ENCODE results near the gene PYGB.
"Not testable (repeated sequence)": the region's sequence is repeated elsewhere in the genome, so short reads cannot be mapped to it uniquely, and the experiment has no call there.

Gene PYGB

DNA sequence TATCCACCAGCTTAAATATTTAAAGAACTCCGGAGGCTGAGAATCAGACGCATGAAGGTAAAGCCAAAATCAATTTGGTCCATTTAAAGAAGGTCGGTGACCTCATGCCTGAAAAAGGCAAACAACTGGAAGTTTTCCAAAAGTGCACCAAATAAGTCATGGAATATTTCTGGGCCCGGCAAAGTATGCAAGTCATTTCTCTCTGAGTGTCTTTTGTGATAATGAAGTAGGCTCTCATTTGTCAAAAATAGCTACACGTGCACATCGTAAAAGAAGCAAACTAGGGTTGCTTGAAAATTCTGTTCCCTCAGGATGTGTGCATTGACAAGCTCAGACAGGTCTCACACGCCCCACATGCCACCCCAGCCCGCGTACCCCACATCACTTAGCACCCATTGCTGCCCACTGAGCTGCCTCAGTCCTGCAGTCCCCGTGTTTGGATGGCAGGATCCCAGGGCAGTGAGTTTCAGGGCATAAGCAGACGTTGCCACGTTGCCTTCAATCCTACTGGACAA is 20.5 kb upstream of the PYGB start:
- H3K4me3 ChIP-seq (ENCODE audit: low read depth, low read length), result no peak overlapping the region
- no peak for DNase-seq (ENCODE audit: low read depth)
- TF ChIP-seq, protein P1, sequence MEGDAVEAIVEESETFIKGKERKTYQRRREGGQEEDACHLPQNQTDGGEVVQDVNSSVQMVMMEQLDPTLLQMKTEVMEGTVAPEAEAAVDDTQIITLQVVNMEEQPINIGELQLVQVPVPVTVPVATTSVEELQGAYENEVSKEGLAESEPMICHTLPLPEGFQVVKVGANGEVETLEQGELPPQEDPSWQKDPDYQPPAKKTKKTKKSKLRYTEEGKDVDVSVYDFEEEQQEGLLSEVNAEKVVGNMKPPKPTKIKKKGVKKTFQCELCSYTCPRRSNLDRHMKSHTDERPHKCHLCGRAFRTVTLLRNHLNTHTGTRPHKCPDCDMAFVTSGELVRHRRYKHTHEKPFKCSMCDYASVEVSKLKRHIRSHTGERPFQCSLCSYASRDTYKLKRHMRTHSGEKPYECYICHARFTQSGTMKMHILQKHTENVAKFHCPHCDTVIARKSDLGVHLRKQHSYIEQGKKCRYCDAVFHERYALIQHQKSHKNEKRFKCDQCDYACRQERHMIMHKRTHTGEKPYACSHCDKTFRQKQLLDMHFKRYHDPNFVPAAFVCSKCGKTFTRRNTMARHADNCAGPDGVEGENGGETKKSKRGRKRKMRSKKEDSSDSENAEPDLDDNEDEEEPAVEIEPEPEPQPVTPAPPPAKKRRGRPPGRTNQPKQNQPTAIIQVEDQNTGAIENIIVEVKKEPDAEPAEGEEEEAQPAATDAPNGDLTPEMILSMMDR (IDR thresholded peaks at IDR 0.05; ENCODE audit: low read depth, low read length, missing control alignments), result no peak
- in situ Hi-C loops (cut with HindIII; ENCODE audit: low sequenced_read_pairs), result no loop called here

GRCh38 chr20:25229486-25230165 is 18.3 kb upstream of the PYGB start:
- TF ChIP-seq, protein P1 (IDR thresholded peaks at IDR 0.05; ENCODE audit: low read depth, low read length, missing control alignments), result no peak
- no peak overlapping the region for H3K4me3 ChIP-seq (ENCODE audit: low read depth, low read length)
- in situ Hi-C loops (cut with HindIII; ENCODE audit: low sequenced_read_pairs), result no loop called here
- no peak for DNase-seq (ENCODE audit: low read depth)

GRCh38 chr20:25230166-25230831 is 17.6 kb upstream of the PYGB start:
- no peak overlapping the region for H3K4me3 ChIP-seq (ENCODE audit: low read depth, low read length)
- in situ Hi-C loops (cut with HindIII; ENCODE audit: low sequenced_read_pairs), result no loop called here
- DNase-seq (ENCODE audit: low read depth), result no peak
- TF ChIP-seq, protein P1 (IDR thresholded peaks at IDR 0.05; ENCODE audit: low read depth, low read length, missing control alignments), result no peak

DNA sequence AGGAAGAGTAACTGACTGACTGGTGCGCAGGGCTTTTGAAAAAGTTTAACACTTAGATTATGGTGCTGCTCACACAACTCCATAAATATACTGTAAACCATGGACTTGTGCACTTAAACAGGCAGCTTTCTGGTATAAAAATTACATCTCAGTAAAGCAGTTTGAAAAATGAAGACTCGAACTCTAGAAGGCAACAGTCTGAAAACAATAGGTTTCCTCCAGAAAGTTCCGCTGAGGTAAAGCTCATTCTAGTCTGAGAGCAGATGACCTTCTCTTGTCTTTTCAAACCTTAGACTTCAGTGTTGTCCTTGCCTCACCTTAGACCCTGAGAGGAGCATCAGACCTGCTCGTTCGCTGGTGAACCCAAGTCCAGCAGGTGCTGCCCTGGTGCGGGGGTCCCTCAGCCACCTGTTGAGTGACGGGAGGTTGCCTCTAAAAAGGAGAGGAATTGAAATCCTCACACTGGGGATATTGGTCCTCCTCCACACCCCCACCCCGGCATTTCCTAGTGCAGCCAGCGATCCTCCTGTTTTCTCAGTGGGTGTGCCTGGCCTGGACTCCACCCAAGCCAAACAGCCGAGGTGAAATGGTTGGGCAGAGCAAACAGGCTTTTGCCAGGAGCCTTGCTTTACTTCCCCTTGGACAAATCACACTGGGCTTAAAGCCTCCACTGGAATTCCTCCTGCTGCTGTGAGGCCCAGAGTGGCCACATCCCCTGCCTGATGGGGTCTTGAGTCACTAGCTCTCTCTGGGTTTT is 14.7 kb upstream of the PYGB start:
- H3K4me3 ChIP-seq (ENCODE audit: low read depth, low read length), result no peak overlapping the region
- peak; percentile 83 for DNase-seq (ENCODE audit: low read depth)
- TF ChIP-seq, protein P1 (IDR thresholded peaks at IDR 0.05; ENCODE audit: low read depth, low read length, missing control alignments), result no peak
- in situ Hi-C loops (cut with HindIII; ENCODE audit: low sequenced_read_pairs), result no loop called here

- DNase-seq (ENCODE audit: low read depth); H3K4me3 ChIP-seq (ENCODE audit: low read depth, low read length); in situ Hi-C loops (cut with HindIII; ENCODE audit: low sequenced_read_pairs): not testable (repeated sequence)
These were observed 13.7 kb upstream of the PYGB start for GRCh38 chr20:25234009-25234849.

- DNase-seq (ENCODE audit: low read depth), result no peak
- in situ Hi-C loops (cut with HindIII; ENCODE audit: low sequenced_read_pairs), result no loop called here
These were observed 11.2 kb upstream of the PYGB start for GRCh38 chr20:25236450-25237304.

More at GRCh38 chr20:25236450-25237304, 11.2 kb upstream of the PYGB start:
- TF ChIP-seq, protein P1 (IDR thresholded peaks at IDR 0.05; ENCODE audit: low read depth, low read length, missing control alignments), result no peak
- H3K4me3 ChIP-seq (ENCODE audit: low read depth, low read length), result no peak overlapping the region
